ENCODE results near the gene AMER3. TPM values are rescaled to one million over a fixed set of nuclear protein-coding genes. Genes with fewer than 3 reads are reported as not detected.

The AMER3 gene
- total and polyA plus RNA-seq, 4 donors, result not detected

- H3K4me3 ChIP-seq (ENCODE audit: low read depth in 1 of 3, low read length in 3 of 3), result peak overlapping the region in 2 of 3 donors; percentile 73 to 78
- H3K4me1 ChIP-seq (ENCODE audit: control insufficient read depth in 4 of 4, insufficient read depth in 4 of 4, low read length in 3 of 4), result peaks cover 0 to 11% (median 6%) of the 10 kb centered on the region in 4 donors
- H3K9me3 ChIP-seq (ENCODE audit: control insufficient read depth in 4 of 4, low read length in 3 of 4), result no peaks in the 10 kb centered on the region
- TF ChIP-seq RAD21 (IDR thresholded peaks at IDR 0.05) (no peak), TAF1 (conservative IDR thresholded peaks at IDR 0.05) (no peak), CTCF (IDR thresholded peaks at IDR 0.05; ENCODE audit: low read depth, low read length, missing input control) (no peak), MAX (IDR thresholded peaks at IDR 0.05) (no peak), SP1 (IDR thresholded peaks at IDR 0.05) (no peak), NR2F2 (IDR thresholded peaks at IDR 0.05) (no peak), ATF3 (IDR thresholded peaks at IDR 0.05) (no peak), HNF4G (IDR thresholded peaks at IDR 0.05) (no peak), RXRA (IDR thresholded peaks at IDR 0.05) (no peak), EGR1 (IDR thresholded peaks at IDR 0.05; ENCODE audit: low read depth in 2 of 2) (no peak), REST (IDR thresholded peaks at IDR 0.05) (no peak), FOXA1 (IDR thresholded peaks at IDR 0.05) (no peak), FOXA2 (IDR thresholded peaks at IDR 0.05) (no peak)
- H3K9ac ChIP-seq (ENCODE audit: low read depth in 1 of 2, low read length in 2 of 2), result no peak overlapping the region
- H3K27me3 ChIP-seq (ENCODE audit: control insufficient read depth in 4 of 4, insufficient read depth in 4 of 4, low read length in 3 of 4), result no peaks in the 10 kb centered on the region
- H3K27ac ChIP-seq (ENCODE audit: low read depth in 1 of 2, low read length in 2 of 2), result no peak overlapping the region
- peak; percentile 46 for DNase-seq (ENCODE audit: low spot score)
- H3K36me3 ChIP-seq (ENCODE audit: control insufficient read depth in 4 of 4, insufficient read depth in 3 of 4, low read depth in 1 of 4, low read length in 3 of 4), result no peaks in the 10 kb centered on the region
- 35% methylated on average over 30 of the region's 30 CpGs for WGBS
Measured at GRCh38 chr2:130798472-130799218, 43.3 kb downstream of the AMER3 start.

- DNase-seq (ENCODE audit: low spot score), result no peak
- Histone ChIP-seq H3K27me3 (ENCODE audit: control insufficient read depth in 4 of 4, insufficient read depth in 4 of 4, low read length in 3 of 4) (no peaks in the 10 kb centered on the region), H3K9me3 (ENCODE audit: control insufficient read depth in 4 of 4, low read length in 3 of 4) (no peaks in the 10 kb centered on the region), H3K27ac (ENCODE audit: low read depth in 1 of 2, low read length in 2 of 2) (no peak overlapping the region), H3K9ac (ENCODE audit: low read depth in 1 of 2, low read length in 2 of 2) (no peak overlapping the region), H3K4me3 (ENCODE audit: low read depth in 1 of 3, low read length in 3 of 3) (no peak overlapping the region), H3K36me3 (ENCODE audit: control insufficient read depth in 4 of 4, insufficient read depth in 3 of 4, low read depth in 1 of 4, low read length in 3 of 4) (no peaks in the 10 kb centered on the region), H3K4me1 (ENCODE audit: control insufficient read depth in 4 of 4, insufficient read depth in 4 of 4, low read length in 3 of 4) (peaks cover 0 to 11% (median 6%) of the 10 kb centered on the region in 4 donors)
- WGBS, result 95% methylated on average over 1 of the region's 1 CpG
- TF ChIP-seq REST (IDR thresholded peaks at IDR 0.05) (no peak), MAX (IDR thresholded peaks at IDR 0.05) (no peak), HNF4A (conservative IDR thresholded peaks at IDR 0.05) (no peak), EGR1 (IDR thresholded peaks at IDR 0.05; ENCODE audit: low read depth in 2 of 2) (no peak)
Measured at GRCh38 chr2:130799295-130799694, 44.0 kb downstream of the AMER3 start.

All from liver (tissue), 9 donors.